Gastrocnemius medialis (tissue), 4 donors: ENCODE measurements around the gene SLC25A26. TPM values are rescaled to one million over a fixed set of nuclear protein-coding genes. Genes with fewer than 3 reads are reported as not detected.

Experiments used
- ATAC-seq, 2 donors: fragments of 150-250 bp; one replicate each; pipeline ENCODE4 v1.9.1; 2016
- DNase-seq, 2 donors: peaks; one replicate each; pipeline ENCODE4 v3.0.0-alpha.2; 2019
- H3K27ac ChIP-seq, 4 donors: fragments of 200-600 bp; sonication (generic); 1 replicate in 1 of 4; 2 replicates in 3 of 4; pipeline ENCODE4 v1.5.1; 2016 to 2018; ENCODE audit warnings: mild to moderate bottlenecking in 2 of 4, moderate library complexity in 1 of 4
- H3K27me3 ChIP-seq, 3 donors: fragments of 200-600 bp; sonication (generic) in 2 of 3; 1 replicate in 1 of 3; 2 replicates in 2 of 3; pipeline versions ENCODE4 v1.5.1 to v1.6.0; 2016 to 2019; ENCODE audit warnings: mild to moderate bottlenecking in 1 of 3, moderate library complexity in 1 of 3
- H3K36me3 ChIP-seq, 2 donors: fragments of 200-600 bp; sonication (generic) in 1 of 2; one replicate each; pipeline ENCODE4 v1.5.1; 2017 to 2018
- H3K4me1 ChIP-seq, 2 donors: fragments of 200-600 bp; sonication (generic) in 1 of 2; one replicate each; pipeline ENCODE4 v1.5.1; 2016 to 2017; ENCODE audit warnings: mild to moderate bottlenecking in 2 of 2
- H3K4me3 ChIP-seq, 4 donors: fragments of 200-600 bp; sonication (generic) in 3 of 4; 1 replicate in 1 of 4; 2 replicates in 3 of 4; pipeline ENCODE4 v1.5.1; 2016 to 2019; ENCODE audit warnings: mild to moderate bottlenecking in 2 of 4
- H3K9me3 ChIP-seq, 3 donors: fragments of 200-600 bp; sonication (generic) in 2 of 3; 1 replicate in 1 of 3; 2 replicates in 2 of 3; pipeline ENCODE4 v1.5.1; 2016 to 2019
- POLR2A ChIP-seq, 2 donors: fragments of 450-650 bp; IDR thresholded peaks; one replicate each; pipeline ENCODE4 v1.6.1; 2017; ENCODE audit warnings: antibody characterized with exemption in 2 of 2, mild to moderate bottlenecking in 2 of 2, moderate library complexity in 2 of 2
- in situ Hi-C, 4 donors: fragments of 200-750 bp; cut with MboI; loops; one replicate each; pipeline versions ENCODE4 v1.15.0 to v1.8.0; 2017; ENCODE audit warnings: low sequenced_read_pairs in 4 of 4
- intact Hi-C: fragments of 100-400 bp; cut with DNase I; formaldehyde crosslinking; loops from one replicate; pipeline ENCODE4 v1.15.1; 2023; ENCODE audit warnings: low total_unique reads
- total RNA-seq, 4 donors: library from RNA; depleted of rRNA; stranded (reverse); fragments of >200 nt; gene quantifications; one replicate each; pipeline versions ENCODE4 v1.1.0 to v1.2.3, GENCODE V29; 2016
- TF ChIP-seq, protein P1 (sequence below), 5 experiments: fragments of 450-650 bp in 3 of 5; fragments of 200-600 bp in 2 of 5; sonication (generic) in 2 of 5; IDR thresholded peaks in 4 of 5; conservative IDR thresholded peaks in 1 of 5; 1 replicate in 4 of 5; 2 replicates in 1 of 5; pipeline ENCODE4 v1.5.1; 2016 to 2019; ENCODE audit warnings: antibody characterized with exemption in 5 of 5, mild to moderate bottlenecking in 3 of 5, moderate library complexity in 3 of 5

The SLC25A26 gene
- total RNA-seq, 4 donors from 2014 or later: 24.1 to 44.3 (median 32.4) TPM

DNA sequence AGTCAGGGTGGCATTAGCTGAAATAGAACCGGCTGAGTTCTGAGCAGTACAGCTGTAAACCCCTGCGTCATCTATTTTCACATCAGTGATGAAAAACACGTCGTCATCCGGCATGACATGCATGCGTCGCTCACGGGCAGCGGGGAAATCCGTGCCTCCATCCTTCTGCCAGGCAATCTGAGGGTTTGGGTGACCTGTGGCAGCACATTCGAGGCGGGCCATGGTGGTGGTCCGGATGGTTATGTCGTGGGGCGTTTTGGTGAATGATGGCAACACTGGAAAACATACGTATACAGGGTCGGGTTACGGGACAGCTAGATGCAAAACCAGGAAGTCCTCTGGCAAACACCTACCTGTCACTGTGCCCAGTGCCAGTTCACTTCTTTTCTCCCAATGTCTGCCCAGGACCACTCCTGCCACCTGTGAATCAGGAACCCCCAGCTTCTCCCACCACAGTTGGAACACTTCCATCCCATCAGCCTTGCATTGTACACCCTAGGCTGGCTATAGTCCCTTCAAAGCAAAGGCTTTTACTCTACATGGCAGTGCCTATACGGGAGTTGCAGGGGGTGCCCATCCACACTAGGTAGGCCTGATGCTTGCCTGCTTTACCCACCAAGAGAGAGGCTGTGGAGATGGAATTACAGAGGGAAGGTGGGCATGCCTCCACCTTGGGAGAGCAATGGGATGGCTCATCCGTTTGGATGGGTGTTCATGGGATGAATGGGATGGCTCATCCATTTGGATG, 163.4 kb downstream of the SLC25A26 start:
- DNase-seq (no peak), ATAC-seq (no peak)
- H3K27ac ChIP-seq: no peak overlapping the region
- intact Hi-C loops (no loop called here), in situ Hi-C loops (loop anchor here in 1 of 4 donors (10.0 kb wide), 1 partner anchor 109 kb away; no protein-coding TSS in a partner anchor)
- H3K36me3 ChIP-seq: peaks cover 5 to 79% of the 10 kb centered on the region in 2 donors
- no peak overlapping the region for H3K4me3 ChIP-seq
- no peaks in the 10 kb centered on the region for H3K9me3 ChIP-seq
- TF ChIP-seq, protein P1, sequence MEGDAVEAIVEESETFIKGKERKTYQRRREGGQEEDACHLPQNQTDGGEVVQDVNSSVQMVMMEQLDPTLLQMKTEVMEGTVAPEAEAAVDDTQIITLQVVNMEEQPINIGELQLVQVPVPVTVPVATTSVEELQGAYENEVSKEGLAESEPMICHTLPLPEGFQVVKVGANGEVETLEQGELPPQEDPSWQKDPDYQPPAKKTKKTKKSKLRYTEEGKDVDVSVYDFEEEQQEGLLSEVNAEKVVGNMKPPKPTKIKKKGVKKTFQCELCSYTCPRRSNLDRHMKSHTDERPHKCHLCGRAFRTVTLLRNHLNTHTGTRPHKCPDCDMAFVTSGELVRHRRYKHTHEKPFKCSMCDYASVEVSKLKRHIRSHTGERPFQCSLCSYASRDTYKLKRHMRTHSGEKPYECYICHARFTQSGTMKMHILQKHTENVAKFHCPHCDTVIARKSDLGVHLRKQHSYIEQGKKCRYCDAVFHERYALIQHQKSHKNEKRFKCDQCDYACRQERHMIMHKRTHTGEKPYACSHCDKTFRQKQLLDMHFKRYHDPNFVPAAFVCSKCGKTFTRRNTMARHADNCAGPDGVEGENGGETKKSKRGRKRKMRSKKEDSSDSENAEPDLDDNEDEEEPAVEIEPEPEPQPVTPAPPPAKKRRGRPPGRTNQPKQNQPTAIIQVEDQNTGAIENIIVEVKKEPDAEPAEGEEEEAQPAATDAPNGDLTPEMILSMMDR (IDR thresholded peaks at IDR 0.05 in 4 of 5, conservative IDR thresholded peaks at IDR 0.05 in 1 of 5): no peak
- no peak for TF ChIP-seq POLR2A (IDR thresholded peaks at IDR 0.05)
- no peaks in the 10 kb centered on the region for H3K27me3 ChIP-seq
- peaks cover 0 to 3% of the 10 kb centered on the region in 2 donors for H3K4me1 ChIP-seq

DNA sequence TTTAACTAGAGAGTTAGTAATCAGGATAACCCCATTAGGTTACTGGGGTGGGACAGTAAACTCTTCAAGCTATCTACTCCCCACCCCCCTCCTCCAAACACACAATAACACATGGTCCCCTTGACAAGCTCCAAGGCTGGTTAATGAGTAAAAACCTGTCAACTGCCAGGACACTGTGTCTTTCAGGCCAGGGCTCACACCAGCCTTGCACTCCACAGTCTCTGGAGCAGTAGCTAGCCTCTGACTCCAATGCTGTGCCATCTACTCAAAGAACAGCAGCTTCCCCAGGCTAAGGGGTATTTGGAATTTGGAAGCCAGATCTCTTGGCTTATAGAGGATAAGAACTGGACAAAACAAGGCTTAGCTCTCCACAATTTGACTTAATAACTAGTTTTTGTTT, 164.3 kb downstream of the SLC25A26 start:
- in situ Hi-C loops (loop anchor here in 1 of 4 donors (10.0 kb wide), 1 partner anchor 110 kb away; no protein-coding TSS in a partner anchor), intact Hi-C loops (no loop called here)
- H3K4me1 ChIP-seq: peaks cover 0 to 3% of the 10 kb centered on the region in 2 donors
- H3K27ac ChIP-seq: no peak overlapping the region
- H3K4me3 ChIP-seq: no peak overlapping the region
- no peaks in the 10 kb centered on the region for H3K27me3 ChIP-seq
- no peaks in the 10 kb centered on the region for H3K9me3 ChIP-seq
- ATAC-seq: no peak
- TF ChIP-seq, protein P1 (IDR thresholded peaks at IDR 0.05 in 4 of 5, conservative IDR thresholded peaks at IDR 0.05 in 1 of 5): no peak
- TF ChIP-seq POLR2A (IDR thresholded peaks at IDR 0.05): no peak
- H3K36me3 ChIP-seq: peaks cover 5 to 70% of the 10 kb centered on the region in 2 donors
- DNase-seq: no peak

DNA sequence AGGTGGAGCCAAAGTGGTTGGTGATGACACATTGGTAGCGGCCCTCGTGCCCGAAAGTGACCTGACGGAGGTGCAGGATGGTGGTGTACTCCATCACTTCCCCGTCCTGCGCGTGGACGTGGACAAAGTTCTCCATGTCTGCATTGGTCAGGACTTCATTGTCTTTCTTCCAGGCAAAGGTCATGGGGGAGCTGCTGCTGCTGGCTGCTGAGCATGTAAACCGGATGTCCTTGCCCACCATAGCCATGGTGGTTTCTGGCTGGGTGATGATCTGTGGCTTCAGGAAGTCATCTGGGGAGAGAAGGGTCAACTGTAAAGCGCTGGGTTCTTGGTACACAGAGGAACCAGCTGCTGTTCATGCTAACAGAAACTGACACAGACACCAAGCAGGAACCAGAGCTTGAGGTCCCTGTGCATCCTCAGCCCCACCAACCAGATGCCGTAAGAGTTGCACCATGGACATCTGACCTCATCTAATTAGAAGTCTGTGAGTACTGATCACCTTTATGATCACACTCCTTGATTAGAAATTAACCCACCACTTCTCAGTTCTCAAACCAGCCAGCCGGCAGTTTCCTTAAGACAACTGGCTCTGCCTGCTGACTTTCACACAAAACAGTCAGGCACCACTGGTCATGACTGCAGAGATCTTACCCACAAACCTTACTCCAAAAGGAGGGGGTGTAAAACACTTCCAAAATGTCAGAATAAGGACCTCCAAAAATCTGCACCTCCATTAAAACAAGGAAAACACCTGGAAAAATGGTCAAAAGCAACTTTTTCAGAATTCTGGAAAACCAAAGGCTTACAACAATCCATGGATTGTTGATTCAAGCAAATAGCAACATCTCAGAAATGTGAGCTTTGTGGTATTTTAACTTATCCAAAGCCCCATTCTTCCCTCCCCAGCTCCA, 165.5 kb downstream of the SLC25A26 start:
- in situ Hi-C loops: loop anchor here in 1 of 4 donors (10.0 kb wide), 1 partner anchor 111 kb away; no protein-coding TSS in a partner anchor
- H3K4me1 ChIP-seq: peaks cover 0 to 3% of the 10 kb centered on the region in 2 donors

DNA sequence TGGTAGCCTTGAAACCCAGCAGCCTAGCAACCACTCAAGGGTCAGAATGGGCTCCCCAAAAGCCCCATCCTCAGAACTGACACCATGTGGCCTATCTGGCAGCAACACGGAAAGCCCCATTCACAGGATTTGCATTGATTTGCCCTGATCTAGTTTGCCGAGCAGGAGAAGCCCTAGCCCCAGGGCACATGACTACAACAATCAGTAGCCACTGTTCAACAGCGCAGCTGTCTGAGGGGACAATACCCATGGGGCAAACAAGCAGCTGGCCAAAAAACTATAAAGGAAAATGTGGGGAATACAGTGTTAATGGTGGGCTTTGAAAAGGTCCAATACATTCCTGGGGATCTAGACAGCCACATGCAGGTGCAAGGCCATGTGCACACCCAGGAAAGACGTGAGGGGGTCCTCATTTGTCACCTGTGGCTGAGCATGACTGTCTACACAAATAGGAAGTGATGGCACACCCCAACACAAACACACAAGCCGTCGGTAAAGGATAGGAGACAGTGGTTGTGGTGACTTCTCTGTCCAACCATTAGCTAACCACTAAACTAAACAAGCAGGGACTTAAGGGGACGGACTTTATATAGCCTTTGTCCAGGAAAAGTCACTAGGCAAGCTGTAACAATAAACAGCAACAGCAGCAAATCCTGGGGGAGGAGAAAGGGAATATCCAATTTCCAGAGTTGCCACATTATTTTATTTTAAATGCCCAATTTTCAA, 166.3 kb downstream of the SLC25A26 start:
- intact Hi-C loops (no loop called here), in situ Hi-C loops (loop anchor here in 1 of 4 donors (10.0 kb wide), 1 partner anchor 112 kb away; no protein-coding TSS in a partner anchor)
- Histone ChIP-seq H3K9me3 (no peaks in the 10 kb centered on the region), H3K4me1 (peaks cover 0 to 3% of the 10 kb centered on the region in 2 donors), H3K27me3 (no peaks in the 10 kb centered on the region), H3K4me3 (no peak overlapping the region), H3K27ac (no peak overlapping the region), H3K36me3 (peaks cover 3 to 50% of the 10 kb centered on the region in 2 donors)
- no peak for DNase-seq
- TF ChIP-seq, protein P1 (IDR thresholded peaks at IDR 0.05 in 4 of 5, conservative IDR thresholded peaks at IDR 0.05 in 1 of 5): no peak
- no peak for TF ChIP-seq POLR2A (IDR thresholded peaks at IDR 0.05)
- ATAC-seq: peak; percentile 72 to 73

More for the DNA sequence above, 165.5 kb downstream of the SLC25A26 start:
- Histone ChIP-seq H3K9me3 (no peaks in the 10 kb centered on the region), H3K4me3 (no peak overlapping the region), H3K27ac (no peak overlapping the region), H3K36me3 (peaks cover 5 to 58% of the 10 kb centered on the region in 2 donors), H3K27me3 (no peaks in the 10 kb centered on the region)
- intact Hi-C loops: no loop called here
- no peak for ATAC-seq
- no peak for TF ChIP-seq POLR2A (IDR thresholded peaks at IDR 0.05)
- TF ChIP-seq, protein P1 (IDR thresholded peaks at IDR 0.05 in 4 of 5, conservative IDR thresholded peaks at IDR 0.05 in 1 of 5): no peak
- DNase-seq: no peak
